Lower leg skin (tissue), 3 donors: ENCODE data around the gene FOSL2.

Experiments used
- CTCF ChIP-seq, 3 donors: fragments of 450-650 bp; IDR thresholded peaks; one replicate each; pipeline ENCODE4 v1.5.1; 2016; ENCODE audit warnings: antibody characterized with exemption in 3 of 3, mild to moderate bottlenecking in 3 of 3, moderate library complexity in 2 of 3
- POLR2A ChIP-seq, 2 donors: fragments of 450-650 bp; IDR thresholded peaks; one replicate each; pipeline ENCODE4 v1.6.1; 2016 to 2017; ENCODE audit warnings: antibody characterized with exemption in 2 of 2, mild to moderate bottlenecking in 1 of 2, moderate library complexity in 1 of 2

GRCh38 chr2:28343971-28344715 lies 48.5 kb upstream of the FOSL2 start:
- TF ChIP-seq CTCF (IDR thresholded peaks at IDR 0.05) (no peak), POLR2A (IDR thresholded peaks at IDR 0.05) (no peak)
